ENCODE measurements around the gene TNNC2.

DNA sequence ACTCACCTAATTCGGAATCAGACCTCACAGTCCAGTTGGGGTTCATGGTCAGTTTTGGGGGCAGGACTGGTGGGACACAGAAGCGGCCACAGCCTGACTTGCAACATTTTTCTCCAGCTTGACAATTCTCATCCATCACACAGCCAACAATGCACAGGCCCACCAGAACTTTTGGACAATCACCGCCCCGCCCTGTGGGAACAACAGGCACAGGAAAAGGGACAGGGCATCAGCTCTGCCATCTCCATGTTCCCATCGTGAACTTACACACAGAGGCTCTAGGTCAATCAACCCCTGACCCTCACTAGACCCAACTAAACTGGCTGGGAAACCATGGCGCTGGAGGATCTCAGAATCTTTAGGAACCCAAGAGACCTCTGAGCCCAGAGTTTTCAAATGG is 51.7 kb downstream of the TNNC2 start:
- TF ChIP-seq CTCF (IDR thresholded peaks at IDR 0.05), result no peak
- TF ChIP-seq EZH2 (IDR thresholded peaks at IDR 0.05; ENCODE audit: borderline replicate concordance, insufficient read depth, low read depth, low read length, poor library complexity, severe bottlenecking), result no peak

Data from B cell (primary cell).